Measurements from ENCODE around the gene ZSWIM5.
A peak's percentile ranks its signal among the peaks of the same experiment; 100 is the strongest.

The ZSWIM5 gene

DNA sequence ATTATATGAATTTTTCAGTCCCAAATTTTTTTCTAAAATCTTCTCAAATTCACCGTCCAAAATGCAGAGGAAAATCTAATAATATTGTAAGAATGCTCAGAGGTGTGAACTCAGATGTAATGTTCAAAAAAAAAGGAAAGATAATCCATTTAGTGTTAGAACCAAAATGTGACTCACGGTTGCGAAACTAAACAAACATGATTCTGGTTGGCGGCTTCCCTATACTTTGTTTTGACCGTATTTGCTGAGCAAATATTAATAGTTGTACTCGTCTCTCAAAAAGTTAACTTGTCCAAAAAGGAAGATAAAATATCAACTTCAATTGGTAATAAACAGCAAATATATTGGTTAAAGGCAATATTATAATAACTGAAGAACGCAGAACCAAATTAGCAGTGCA, 34.4 kb downstream of the ZSWIM5 start (continued):
- TF ChIP-seq, protein P1, sequence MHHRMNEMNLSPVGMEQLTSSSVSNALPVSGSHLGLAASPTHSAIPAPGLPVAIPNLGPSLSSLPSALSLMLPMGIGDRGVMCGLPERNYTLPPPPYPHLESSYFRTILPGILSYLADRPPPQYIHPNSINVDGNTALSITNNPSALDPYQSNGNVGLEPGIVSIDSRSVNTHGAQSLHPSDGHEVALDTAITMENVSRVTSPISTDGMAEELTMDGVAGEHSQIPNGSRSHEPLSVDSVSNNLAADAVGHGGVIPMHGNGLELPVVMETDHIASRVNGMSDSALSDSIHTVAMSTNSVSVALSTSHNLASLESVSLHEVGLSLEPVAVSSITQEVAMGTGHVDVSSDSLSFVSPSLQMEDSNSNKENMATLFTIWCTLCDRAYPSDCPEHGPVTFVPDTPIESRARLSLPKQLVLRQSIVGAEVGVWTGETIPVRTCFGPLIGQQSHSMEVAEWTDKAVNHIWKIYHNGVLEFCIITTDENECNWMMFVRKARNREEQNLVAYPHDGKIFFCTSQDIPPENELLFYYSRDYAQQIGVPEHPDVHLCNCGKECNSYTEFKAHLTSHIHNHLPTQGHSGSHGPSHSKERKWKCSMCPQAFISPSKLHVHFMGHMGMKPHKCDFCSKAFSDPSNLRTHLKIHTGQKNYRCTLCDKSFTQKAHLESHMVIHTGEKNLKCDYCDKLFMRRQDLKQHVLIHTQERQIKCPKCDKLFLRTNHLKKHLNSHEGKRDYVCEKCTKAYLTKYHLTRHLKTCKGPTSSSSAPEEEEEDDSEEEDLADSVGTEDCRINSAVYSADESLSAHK (tag by site-specific recombination; IDR thresholded peaks at IDR 0.05): no peak
- TF ChIP-seq, protein P2, sequence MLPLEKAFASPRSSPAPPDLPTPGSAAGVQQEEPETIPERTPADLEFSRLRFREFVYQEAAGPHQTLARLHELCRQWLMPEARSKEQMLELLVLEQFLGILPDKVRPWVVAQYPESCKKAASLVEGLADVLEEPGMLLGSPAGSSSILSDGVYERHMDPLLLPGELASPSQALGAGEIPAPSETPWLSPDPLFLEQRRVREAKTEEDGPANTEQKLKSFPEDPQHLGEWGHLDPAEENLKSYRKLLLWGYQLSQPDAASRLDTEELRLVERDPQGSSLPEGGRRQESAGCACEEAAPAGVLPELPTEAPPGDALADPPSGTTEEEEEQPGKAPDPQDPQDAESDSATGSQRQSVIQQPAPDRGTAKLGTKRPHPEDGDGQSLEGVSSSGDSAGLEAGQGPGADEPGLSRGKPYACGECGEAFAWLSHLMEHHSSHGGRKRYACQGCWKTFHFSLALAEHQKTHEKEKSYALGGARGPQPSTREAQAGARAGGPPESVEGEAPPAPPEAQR (tag by site-specific recombination; IDR thresholded peaks at IDR 0.05): no peak
- TF ChIP-seq ZNF324 (tag by site-specific recombination; IDR thresholded peaks at IDR 0.05) (no peak), ZNF248 (tag by site-specific recombination; IDR thresholded peaks at IDR 0.05) (no peak), ZNF624 (tag by site-specific recombination; IDR thresholded peaks at IDR 0.05) (no peak), ZBTB1 (tag by site-specific recombination; IDR thresholded peaks at IDR 0.05) (no peak), ZNF571 (tag by site-specific recombination; IDR thresholded peaks at IDR 0.05) (no peak), ZNF366 (tag by site-specific recombination; conservative IDR thresholded peaks at IDR 0.05) (peak; percentile 20; the same call in 1 of the 2 replicates), ZNF335 (tag by site-specific recombination; conservative IDR thresholded peaks at IDR 0.05) (0 out of 2 replicates have a peak, but pooled peaks have one; percentile 15), ZNF658 (tag by site-specific recombination; IDR thresholded peaks at IDR 0.05) (no peak), ZNF544 (tag by site-specific recombination; IDR thresholded peaks at IDR 0.05) (no peak), SP7 (tag by site-specific recombination; IDR thresholded peaks at IDR 0.05) (0 out of 2 replicates have a peak, but pooled peaks have one; percentile 22)
- TF ChIP-seq, protein P3, sequence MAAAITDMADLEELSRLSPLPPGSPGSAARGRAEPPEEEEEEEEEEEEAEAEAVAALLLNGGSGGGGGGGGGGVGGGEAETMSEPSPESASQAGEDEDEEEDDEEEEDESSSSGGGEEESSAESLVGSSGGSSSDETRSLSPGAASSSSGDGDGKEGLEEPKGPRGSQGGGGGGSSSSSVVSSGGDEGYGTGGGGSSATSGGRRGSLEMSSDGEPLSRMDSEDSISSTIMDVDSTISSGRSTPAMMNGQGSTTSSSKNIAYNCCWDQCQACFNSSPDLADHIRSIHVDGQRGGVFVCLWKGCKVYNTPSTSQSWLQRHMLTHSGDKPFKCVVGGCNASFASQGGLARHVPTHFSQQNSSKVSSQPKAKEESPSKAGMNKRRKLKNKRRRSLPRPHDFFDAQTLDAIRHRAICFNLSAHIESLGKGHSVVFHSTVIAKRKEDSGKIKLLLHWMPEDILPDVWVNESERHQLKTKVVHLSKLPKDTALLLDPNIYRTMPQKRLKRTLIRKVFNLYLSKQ (tag by site-specific recombination; IDR thresholded peaks at IDR 0.05; ENCODE audit: borderline replicate concordance): no peak
- TF ChIP-seq, protein P4, sequence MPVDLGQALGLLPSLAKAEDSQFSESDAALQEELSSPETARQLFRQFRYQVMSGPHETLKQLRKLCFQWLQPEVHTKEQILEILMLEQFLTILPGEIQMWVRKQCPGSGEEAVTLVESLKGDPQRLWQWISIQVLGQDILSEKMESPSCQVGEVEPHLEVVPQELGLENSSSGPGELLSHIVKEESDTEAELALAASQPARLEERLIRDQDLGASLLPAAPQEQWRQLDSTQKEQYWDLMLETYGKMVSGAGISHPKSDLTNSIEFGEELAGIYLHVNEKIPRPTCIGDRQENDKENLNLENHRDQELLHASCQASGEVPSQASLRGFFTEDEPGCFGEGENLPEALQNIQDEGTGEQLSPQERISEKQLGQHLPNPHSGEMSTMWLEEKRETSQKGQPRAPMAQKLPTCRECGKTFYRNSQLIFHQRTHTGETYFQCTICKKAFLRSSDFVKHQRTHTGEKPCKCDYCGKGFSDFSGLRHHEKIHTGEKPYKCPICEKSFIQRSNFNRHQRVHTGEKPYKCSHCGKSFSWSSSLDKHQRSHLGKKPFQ (tag by site-specific recombination; IDR thresholded peaks at IDR 0.05): 0 out of 2 replicates have a peak, but pooled peaks have one; percentile 47
- TF ChIP-seq, protein P5, sequence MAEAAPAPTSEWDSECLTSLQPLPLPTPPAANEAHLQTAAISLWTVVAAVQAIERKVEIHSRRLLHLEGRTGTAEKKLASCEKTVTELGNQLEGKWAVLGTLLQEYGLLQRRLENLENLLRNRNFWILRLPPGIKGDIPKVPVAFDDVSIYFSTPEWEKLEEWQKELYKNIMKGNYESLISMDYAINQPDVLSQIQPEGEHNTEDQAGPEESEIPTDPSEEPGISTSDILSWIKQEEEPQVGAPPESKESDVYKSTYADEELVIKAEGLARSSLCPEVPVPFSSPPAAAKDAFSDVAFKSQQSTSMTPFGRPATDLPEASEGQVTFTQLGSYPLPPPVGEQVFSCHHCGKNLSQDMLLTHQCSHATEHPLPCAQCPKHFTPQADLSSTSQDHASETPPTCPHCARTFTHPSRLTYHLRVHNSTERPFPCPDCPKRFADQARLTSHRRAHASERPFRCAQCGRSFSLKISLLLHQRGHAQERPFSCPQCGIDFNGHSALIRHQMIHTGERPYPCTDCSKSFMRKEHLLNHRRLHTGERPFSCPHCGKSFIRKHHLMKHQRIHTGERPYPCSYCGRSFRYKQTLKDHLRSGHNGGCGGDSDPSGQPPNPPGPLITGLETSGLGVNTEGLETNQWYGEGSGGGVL (tag by site-specific recombination; IDR thresholded peaks at IDR 0.05): no peak
- TF ChIP-seq, protein P6, sequence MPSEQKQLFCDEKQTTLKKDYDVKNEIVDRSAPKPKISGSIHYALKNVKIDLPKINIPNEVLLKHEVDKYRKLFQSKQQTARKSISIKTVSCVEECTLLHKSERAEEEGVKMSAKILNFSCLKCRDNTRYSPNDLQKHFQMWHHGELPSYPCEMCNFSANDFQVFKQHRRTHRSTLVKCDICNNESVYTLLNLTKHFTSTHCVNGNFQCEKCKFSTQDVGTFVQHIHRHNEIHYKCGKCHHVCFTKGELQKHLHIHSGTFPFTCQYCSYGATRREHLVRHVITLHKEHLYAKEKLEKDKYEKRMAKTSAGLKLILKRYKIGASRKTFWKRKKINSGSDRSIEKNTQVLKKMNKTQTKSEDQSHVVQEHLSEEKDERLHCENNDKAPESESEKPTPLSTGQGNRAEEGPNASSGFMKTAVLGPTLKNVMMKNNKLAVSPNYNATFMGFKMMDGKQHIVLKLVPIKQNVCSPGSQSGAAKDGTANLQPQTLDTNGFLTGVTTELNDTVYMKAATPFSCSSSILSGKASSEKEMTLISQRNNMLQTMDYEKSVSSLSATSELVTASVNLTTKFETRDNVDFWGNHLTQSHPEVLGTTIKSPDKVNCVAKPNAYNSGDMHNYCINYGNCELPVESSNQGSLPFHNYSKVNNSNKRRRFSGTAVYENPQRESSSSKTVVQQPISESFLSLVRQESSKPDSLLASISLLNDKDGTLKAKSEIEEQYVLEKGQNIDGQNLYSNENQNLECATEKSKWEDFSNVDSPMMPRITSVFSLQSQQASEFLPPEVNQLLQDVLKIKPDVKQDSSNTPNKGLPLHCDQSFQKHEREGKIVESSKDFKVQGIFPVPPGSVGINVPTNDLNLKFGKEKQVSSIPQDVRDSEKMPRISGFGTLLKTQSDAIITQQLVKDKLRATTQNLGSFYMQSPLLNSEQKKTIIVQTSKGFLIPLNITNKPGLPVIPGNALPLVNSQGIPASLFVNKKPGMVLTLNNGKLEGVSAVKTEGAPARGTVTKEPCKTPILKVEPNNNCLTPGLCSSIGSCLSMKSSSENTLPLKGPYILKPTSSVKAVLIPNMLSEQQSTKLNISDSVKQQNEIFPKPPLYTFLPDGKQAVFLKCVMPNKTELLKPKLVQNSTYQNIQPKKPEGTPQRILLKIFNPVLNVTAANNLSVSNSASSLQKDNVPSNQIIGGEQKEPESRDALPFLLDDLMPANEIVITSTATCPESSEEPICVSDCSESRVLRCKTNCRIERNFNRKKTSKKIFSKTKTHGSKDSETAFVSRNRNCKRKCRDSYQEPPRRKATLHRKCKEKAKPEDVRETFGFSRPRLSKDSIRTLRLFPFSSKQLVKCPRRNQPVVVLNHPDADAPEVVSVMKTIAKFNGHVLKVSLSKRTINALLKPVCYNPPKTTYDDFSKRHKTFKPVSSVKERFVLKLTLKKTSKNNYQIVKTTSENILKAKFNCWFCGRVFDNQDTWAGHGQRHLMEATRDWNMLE (tag by site-specific recombination; conservative IDR thresholded peaks at IDR 0.05; ENCODE audit: low read depth): no peak
- TF ChIP-seq, protein P7, sequence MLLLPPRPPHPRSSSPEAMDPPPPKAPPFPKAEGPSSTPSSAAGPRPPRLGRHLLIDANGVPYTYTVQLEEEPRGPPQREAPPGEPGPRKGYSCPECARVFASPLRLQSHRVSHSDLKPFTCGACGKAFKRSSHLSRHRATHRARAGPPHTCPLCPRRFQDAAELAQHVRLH (tag by site-specific recombination; IDR thresholded peaks at IDR 0.05): no peak
- TF ChIP-seq, protein P8, sequence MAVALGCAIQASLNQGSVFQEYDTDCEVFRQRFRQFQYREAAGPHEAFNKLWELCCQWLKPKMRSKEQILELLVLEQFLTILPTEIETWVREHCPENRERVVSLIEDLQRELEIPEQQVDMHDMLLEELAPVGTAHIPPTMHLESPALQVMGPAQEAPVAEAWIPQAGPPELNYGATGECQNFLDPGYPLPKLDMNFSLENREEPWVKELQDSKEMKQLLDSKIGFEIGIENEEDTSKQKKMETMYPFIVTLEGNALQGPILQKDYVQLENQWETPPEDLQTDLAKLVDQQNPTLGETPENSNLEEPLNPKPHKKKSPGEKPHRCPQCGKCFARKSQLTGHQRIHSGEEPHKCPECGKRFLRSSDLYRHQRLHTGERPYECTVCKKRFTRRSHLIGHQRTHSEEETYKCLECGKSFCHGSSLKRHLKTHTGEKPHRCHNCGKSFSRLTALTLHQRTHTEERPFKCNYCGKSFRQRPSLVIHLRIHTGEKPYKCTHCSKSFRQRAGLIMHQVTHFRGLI (tag by site-specific recombination; IDR thresholded peaks at IDR 0.05): no peak; the same call in 1 of the 2 replicates
- TF ChIP-seq, protein P9, sequence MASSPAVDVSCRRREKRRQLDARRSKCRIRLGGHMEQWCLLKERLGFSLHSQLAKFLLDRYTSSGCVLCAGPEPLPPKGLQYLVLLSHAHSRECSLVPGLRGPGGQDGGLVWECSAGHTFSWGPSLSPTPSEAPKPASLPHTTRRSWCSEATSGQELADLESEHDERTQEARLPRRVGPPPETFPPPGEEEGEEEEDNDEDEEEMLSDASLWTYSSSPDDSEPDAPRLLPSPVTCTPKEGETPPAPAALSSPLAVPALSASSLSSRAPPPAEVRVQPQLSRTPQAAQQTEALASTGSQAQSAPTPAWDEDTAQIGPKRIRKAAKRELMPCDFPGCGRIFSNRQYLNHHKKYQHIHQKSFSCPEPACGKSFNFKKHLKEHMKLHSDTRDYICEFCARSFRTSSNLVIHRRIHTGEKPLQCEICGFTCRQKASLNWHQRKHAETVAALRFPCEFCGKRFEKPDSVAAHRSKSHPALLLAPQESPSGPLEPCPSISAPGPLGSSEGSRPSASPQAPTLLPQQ (tag by site-specific recombination; IDR thresholded peaks at IDR 0.05): 0 out of 2 replicates have a peak, but pooled peaks have one; percentile 17
- TF ChIP-seq, protein P10, sequence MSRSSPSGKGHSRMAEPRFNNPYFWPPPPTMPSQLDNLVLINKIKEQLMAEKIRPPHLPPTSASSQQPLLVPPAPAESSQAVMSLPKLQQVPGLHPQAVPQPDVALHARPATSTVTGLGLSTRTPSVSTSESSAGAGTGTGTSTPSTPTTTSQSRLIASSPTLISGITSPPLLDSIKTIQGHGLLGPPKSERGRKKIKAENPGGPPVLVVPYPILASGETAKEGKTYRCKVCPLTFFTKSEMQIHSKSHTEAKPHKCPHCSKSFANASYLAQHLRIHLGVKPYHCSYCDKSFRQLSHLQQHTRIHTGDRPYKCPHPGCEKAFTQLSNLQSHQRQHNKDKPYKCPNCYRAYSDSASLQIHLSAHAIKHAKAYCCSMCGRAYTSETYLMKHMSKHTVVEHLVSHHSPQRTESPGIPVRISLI (tag by site-specific recombination; IDR thresholded peaks at IDR 0.05): peak; percentile 29; the same call in 1 of the 2 replicates

All from HEK293 (cell line).